IPS-18a (cell line): Measurements from ENCODE around the gene PCDH17.

Experiments
- H3K27ac ChIP-seq: one replicate; pipeline ENCODE4 v1.5.1; 2013; ENCODE audit warnings: low read length
- H3K27me3 ChIP-seq: one replicate; pipeline ENCODE4 v1.6.1; 2013; ENCODE audit warnings: mild to moderate bottlenecking, low read length; ENCODE audit not compliant: control insufficient read depth, insufficient read depth
- H3K36me3 ChIP-seq: one replicate; pipeline ENCODE4 v1.6.1; 2013; ENCODE audit warnings: low read depth, low read length; ENCODE audit not compliant: control insufficient read depth
- H3K4me1 ChIP-seq: one replicate; pipeline ENCODE4 v1.6.1; 2013; ENCODE audit warnings: low read depth, low read length; ENCODE audit not compliant: control insufficient read depth
- H3K4me3 ChIP-seq: one replicate; pipeline ENCODE4 v1.5.1; 2013; ENCODE audit warnings: low read length
- H3K9ac ChIP-seq: one replicate; pipeline ENCODE4 v1.6.1; 2013; ENCODE audit warnings: mild to moderate bottlenecking, low read length, moderate library complexity
- H3K9me3 ChIP-seq: one replicate; pipeline ENCODE4 v1.6.1; 2013; ENCODE audit warnings: low read depth, low read length; ENCODE audit not compliant: control insufficient read depth

Gene PCDH17

DNA sequence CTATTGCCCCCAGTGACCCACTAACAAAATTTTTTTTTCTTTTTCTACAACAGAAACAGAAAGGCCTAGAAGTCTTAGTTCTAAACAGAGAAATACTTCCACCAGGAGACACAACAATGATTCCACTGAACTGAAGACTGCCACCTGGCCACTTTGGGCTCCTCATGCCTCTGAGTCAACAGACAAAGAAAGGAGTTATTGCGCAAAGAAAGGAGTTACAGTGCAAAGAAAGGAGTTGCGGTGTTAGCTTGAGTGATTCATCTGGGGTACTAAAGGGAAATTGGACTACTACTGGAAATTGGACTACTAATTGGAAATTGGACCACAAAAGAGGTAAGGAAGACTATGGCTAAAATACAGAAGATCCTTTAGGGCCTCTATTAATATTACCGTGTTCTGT lies 116.6 kb downstream of the PCDH17 start:
- no peaks in the 10 kb centered on the region for H3K27me3 ChIP-seq
- no peaks in the 10 kb centered on the region for H3K4me1 ChIP-seq
- no peak overlapping the region for H3K4me3 ChIP-seq
- no peak overlapping the region for H3K27ac ChIP-seq
- no peak overlapping the region for H3K9ac ChIP-seq
- H3K36me3 ChIP-seq: no peaks in the 10 kb centered on the region
- H3K9me3 ChIP-seq: no peaks in the 10 kb centered on the region

- no peak overlapping the region for H3K9ac ChIP-seq
- no peaks in the 10 kb centered on the region for H3K4me1 ChIP-seq
- H3K9me3 ChIP-seq: no peaks in the 10 kb centered on the region
- no peak overlapping the region for H3K4me3 ChIP-seq
- H3K36me3 ChIP-seq: no peaks in the 10 kb centered on the region
- no peak overlapping the region for H3K27ac ChIP-seq
- H3K27me3 ChIP-seq: no peaks in the 10 kb centered on the region
Measured at GRCh38 chr13:57760951-57761350, 129.4 kb downstream of the PCDH17 start.

- H3K4me1 ChIP-seq: no peaks in the 10 kb centered on the region
- no peaks in the 10 kb centered on the region for H3K9me3 ChIP-seq
- H3K27ac ChIP-seq: no peak overlapping the region
- no peaks in the 10 kb centered on the region for H3K36me3 ChIP-seq
- H3K9ac ChIP-seq: no peak overlapping the region
- no peak overlapping the region for H3K4me3 ChIP-seq
- no peaks in the 10 kb centered on the region for H3K27me3 ChIP-seq
Measured at GRCh38 chr13:57763689-57764088, 132.1 kb downstream of the PCDH17 start.
